Fibroblast of villous mesenchyme (primary cell): Measurements from ENCODE around the gene DNM3. TPM values are rescaled to one million over a fixed set of nuclear protein-coding genes. Genes with fewer than 3 reads are reported as not detected.
A peak's percentile ranks its signal among the peaks of the same experiment; 100 is the strongest.

Experiments used
- DNase-seq: peaks from one replicate; pipeline ENCODE4 v3.0.0-alpha.2; 2010; ENCODE audit warnings: low read depth
- H3K4me3 ChIP-seq: 2 replicates; pipeline ENCODE4 v1.5.1; 2011; ENCODE audit warnings: low read depth, mild to moderate bottlenecking, low read length
- total RNA-seq: library from RNA; depleted of rRNA; stranded (reverse); fragments of >200 nt; gene quantifications from 2 replicates; pipeline ENCODE4 v1.2.3, GENCODE V29; 2012
- TF ChIP-seq, protein P1 (sequence below): IDR thresholded peaks from 2 replicates; pipeline ENCODE4 v1.5.1; 2012; ENCODE audit warnings: low read depth, mild to moderate bottlenecking, low read length; ENCODE audit not compliant: insufficient read depth

The DNM3 gene
- total RNA-seq, 1 donor: 2.2 TPM

DNA sequence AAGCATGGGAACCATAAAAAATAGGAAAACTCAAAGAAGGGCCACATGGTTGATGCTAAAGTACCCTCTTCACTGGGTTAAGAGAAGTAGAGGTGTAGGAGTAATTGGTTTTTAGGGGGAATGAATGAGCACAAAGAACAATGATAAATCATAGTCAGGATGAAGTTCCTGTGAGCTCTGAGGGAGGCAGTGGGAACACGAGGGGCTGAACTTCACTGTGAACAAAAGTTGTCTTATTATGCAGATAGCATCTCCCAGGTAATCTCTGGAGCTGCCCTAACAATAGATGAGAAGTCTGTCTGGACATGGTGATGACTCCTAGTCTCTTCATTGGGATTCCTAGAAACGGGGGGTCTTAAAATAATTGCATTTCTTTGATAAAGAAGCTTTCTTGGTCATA lies 127.9 kb downstream of the DNM3 start:
- no peak overlapping the region for H3K4me3 ChIP-seq
- DNase-seq: no peak
- TF ChIP-seq, protein P1, sequence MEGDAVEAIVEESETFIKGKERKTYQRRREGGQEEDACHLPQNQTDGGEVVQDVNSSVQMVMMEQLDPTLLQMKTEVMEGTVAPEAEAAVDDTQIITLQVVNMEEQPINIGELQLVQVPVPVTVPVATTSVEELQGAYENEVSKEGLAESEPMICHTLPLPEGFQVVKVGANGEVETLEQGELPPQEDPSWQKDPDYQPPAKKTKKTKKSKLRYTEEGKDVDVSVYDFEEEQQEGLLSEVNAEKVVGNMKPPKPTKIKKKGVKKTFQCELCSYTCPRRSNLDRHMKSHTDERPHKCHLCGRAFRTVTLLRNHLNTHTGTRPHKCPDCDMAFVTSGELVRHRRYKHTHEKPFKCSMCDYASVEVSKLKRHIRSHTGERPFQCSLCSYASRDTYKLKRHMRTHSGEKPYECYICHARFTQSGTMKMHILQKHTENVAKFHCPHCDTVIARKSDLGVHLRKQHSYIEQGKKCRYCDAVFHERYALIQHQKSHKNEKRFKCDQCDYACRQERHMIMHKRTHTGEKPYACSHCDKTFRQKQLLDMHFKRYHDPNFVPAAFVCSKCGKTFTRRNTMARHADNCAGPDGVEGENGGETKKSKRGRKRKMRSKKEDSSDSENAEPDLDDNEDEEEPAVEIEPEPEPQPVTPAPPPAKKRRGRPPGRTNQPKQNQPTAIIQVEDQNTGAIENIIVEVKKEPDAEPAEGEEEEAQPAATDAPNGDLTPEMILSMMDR: no peak

DNA sequence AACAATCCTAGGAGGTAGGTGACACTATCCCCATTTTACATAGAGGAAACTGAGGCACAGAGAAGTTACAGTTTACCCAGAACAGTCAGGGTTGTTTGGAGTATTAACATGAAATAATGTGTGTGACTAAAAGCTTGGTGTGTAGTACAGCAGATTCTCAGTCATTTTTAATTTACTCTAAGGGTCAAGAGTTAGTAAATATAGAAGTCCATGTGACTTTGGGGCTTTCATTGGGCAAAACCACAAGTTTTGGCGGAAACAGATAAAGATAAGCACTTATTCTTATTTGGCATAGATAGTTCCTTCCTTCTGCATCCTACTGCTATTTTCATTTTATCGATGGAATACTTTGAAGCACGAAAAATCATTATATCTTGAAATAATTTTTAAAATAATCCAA lies 128.5 kb downstream of the DNM3 start:
- no peak for DNase-seq

DNA sequence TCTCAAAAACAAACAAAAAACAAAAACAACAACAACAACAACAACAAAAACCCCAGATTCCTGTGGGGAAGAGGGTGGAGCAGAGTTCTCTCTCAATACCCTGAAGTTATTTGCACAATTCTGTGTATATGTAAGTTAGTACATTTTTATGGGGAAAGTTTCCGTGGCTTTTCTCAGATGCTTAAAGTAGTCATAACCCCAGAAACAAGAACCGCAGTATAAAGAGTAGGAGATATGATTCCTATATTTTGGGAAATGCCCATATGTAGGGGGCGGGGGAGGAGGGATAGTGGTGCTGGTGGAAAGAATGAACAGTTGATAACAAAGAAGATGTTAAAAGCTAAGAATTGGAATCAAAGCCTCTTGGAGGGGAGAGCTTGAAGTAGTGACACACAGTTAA lies 131.5 kb downstream of the DNM3 start:
- TF ChIP-seq, protein P1: no peak
- no peak overlapping the region for H3K4me3 ChIP-seq
- DNase-seq: no peak

More for the DNA sequence above, 128.5 kb downstream of the DNM3 start:
- no peak overlapping the region for H3K4me3 ChIP-seq
- TF ChIP-seq, protein P1: no peak

DNA sequence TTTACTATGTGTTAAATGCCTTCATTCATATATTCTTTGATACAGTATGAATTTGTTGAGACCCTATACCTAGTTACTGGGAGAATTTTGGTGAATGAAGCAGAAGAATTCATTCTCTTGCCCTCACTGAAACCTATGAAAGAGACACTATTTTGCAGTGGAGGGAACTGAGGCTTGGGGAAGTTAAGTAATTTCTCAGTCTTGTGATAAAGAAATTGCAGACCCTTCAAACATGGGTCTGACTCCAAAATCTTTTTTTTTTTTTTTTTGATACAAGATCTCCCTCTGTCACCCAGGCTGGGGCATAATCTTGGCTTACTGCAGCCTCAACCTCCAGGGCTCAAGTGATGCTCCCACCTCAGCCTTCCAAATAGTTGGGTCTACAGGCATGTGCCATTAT lies 132.1 kb downstream of the DNM3 start:
- TF ChIP-seq, protein P1: no peak
- DNase-seq: no peak
- no peak overlapping the region for H3K4me3 ChIP-seq

DNA sequence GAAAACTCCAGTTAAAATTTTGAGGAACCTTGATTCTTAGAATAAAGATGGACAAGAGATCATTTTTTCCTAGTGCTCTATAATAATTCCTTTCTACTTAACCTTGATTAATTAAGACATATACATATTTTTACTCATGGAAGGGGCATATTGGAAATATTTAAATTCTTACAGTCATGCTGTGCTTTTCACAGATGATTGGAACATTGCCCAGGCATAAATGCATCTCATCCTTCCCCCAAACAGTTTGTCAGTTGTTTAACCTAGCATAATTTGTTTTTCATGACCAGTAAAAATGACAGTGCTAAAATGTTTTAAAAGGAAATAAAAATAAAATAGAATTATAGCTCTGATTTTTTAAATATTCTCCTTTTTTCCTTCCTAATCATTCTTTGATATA lies 140.0 kb downstream of the DNM3 start:
- no peak overlapping the region for H3K4me3 ChIP-seq
- TF ChIP-seq, protein P1: no peak
- no peak for DNase-seq

DNA sequence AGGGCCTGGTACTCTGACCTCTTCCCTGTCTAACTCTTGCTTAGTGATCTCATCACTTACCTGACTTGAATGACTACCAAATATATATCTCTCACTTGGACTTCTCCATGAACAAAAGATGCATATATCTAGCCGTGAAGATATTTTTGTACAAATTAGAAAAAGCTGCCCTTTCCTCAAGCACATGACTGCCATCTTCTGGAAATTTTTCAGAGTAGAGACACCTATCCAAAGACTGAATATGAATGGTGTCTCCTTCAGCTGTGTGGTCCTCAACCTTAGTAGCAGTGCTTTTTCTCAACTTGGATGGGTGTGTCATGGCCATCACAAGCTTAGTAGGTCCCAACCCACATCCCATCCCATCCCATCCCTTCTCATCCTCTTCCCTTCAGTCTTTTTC lies 142.3 kb downstream of the DNM3 start:
- DNase-seq: peak; percentile 41
- H3K4me3 ChIP-seq: no peak overlapping the region
- TF ChIP-seq, protein P1: peak; percentile 44

DNA sequence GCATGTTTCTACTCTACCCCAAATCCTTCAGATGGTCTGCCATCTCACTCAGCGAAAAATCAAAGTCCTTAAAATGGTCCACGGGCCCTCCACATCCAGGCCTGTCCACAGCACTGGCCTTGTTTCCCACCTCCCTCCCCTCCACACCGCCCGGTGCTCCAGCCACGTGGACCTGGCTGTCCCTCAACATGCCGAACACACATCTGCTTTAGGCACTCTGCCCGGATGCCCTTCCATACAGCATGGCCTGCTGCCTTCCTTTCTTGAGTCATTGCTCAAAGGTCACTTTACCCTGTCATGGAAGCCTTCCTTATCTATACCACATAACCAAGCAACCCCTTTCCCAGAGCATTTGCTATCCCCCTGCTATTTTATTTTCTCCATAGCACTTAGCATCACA lies 143.0 kb downstream of the DNM3 start:
- H3K4me3 ChIP-seq: no peak overlapping the region
- TF ChIP-seq, protein P1: no peak
- DNase-seq: no peak
